Stimulated activated CD4-positive, alpha-beta T cell treated with anti-CD3 and anti-CD28 coated beads, Interleukin-12 subunit alpha, Interleukin-12 subunit beta, amount 100 ng/mL, for 24 hours (primary cell): ENCODE measurements around the gene MON2.
"Not testable (repeated sequence)": the region's sequence is repeated elsewhere in the genome, so short reads cannot be mapped to it uniquely, and the experiment has no call there.

Source experiments
- DNase-seq, 2 experiments: peaks; one replicate each; pipeline ENCODE4 v3.0.0-alpha.2; 2020; ENCODE audit warnings: low read depth in 2 of 2

Gene MON2

GRCh38 chr12:62481843-62482540 lies 15.4 kb downstream of the MON2 start:
- no peak for DNase-seq

GRCh38 chr12:62482769-62483168 lies 16.1 kb downstream of the MON2 start:
- no peak for DNase-seq

- DNase-seq, result no peak
These were observed 17.6 kb downstream of the MON2 start for GRCh38 chr12:62484233-62484632.

- no peak for DNase-seq
These were observed 39.2 kb downstream of the MON2 start for GRCh38 chr12:62505786-62506185.

GRCh38 chr12:62512901-62513300 lies 46.3 kb downstream of the MON2 start:
- DNase-seq, result no peak

- not testable (repeated sequence) for DNase-seq
These were observed 47.5 kb downstream of the MON2 start for GRCh38 chr12:62514080-62514479.

GRCh38 chr12:62516927-62517326 lies 50.3 kb downstream of the MON2 start:
- DNase-seq, result no peak

- DNase-seq, result no peak
These were observed 51.3 kb downstream of the MON2 start for GRCh38 chr12:62517887-62518286.

GRCh38 chr12:62519043-62519442 lies 52.4 kb downstream of the MON2 start:
- DNase-seq, result no peak

GRCh38 chr12:62520361-62520760 lies 53.7 kb downstream of the MON2 start:
- DNase-seq, result no peak

GRCh38 chr12:62522984-62523383 lies 56.4 kb downstream of the MON2 start:
- no peak for DNase-seq

- DNase-seq, result no peak
These were observed 57.0 kb downstream of the MON2 start for GRCh38 chr12:62523619-62524018.

GRCh38 chr12:62525271-62525670 lies 58.6 kb downstream of the MON2 start:
- DNase-seq, result no peak

- DNase-seq, result no peak
These were observed 64.0 kb downstream of the MON2 start for GRCh38 chr12:62530596-62530995.

- DNase-seq, result no peak
These were observed 65.7 kb downstream of the MON2 start for GRCh38 chr12:62532333-62532732.

GRCh38 chr12:62533087-62533754 lies 66.6 kb downstream of the MON2 start:
- DNase-seq, result no peak

- no peak for DNase-seq
These were observed 67.1 kb downstream of the MON2 start for GRCh38 chr12:62533755-62534107.

GRCh38 chr12:62536546-62536945 lies 69.9 kb downstream of the MON2 start:
- DNase-seq, result no peak

GRCh38 chr12:62537551-62537950 lies 70.9 kb downstream of the MON2 start:
- DNase-seq, result no peak

- DNase-seq, result no peak
These were observed 73.7 kb downstream of the MON2 start for GRCh38 chr12:62540354-62540753.

GRCh38 chr12:62542814-62543213 lies 76.2 kb downstream of the MON2 start:
- DNase-seq, result no peak

- no peak for DNase-seq
These were observed 76.7 kb downstream of the MON2 start for GRCh38 chr12:62543324-62543723.

- DNase-seq, result no peak
These were observed 77.1 kb downstream of the MON2 start for GRCh38 chr12:62543741-62544140.
